ENCODE data around the gene HSF4.

The HSF4 gene

DNA sequence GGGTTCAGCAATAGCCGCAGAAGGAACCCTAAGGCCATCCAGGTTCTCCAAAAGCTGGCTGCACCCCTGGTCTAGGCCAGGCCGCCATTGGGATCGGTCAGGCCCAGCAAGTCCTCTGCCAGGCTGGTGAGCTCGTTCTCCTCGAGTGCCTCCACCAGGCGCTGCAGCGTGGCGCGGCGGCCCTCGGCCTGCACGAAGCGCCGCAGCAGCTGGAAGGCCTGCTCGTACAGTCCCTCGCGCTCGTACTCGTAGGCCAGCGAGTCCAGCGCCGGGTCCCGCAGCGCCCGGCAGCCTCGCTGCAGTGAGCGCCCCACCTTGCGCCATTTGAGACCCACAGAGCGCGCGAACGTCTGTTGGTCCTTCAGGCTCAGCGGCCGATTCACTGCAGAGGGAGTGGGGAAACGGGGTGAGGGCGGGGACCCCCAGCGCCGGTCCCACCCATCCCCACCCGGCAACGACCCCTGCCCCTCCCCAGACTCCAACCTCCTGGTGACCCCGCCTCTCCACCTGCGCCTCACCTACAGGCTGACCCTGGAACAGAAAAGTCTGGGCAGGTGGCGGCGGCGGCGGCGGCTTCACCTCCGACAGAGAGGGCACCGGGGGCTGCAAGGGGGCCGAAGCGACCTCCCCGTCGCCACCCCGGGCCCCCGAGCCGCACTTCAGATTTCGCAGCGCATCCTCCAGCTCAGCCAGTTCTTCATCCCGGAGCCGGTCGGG, 9.8 kb upstream of the HSF4 start:
- CTCF ChIA-PET, result interaction anchor here (0.5 to 7.4 kb wide), 53 partner anchors 10 to 292 kb away, joined by 3 to 155 read pairs (median 6); partner anchors contain the start of genes CBFB, CES3, EXOC3L1 and NOL3
- Histone ChIP-seq H3K9me3 (ENCODE audit: control insufficient read depth, insufficient read depth, low read depth, low read length) (no peaks in the 10 kb centered on the region), H3K4me1 (ENCODE audit: control insufficient read depth, insufficient read depth, low read length) (0 out of 2 replicates have a peak, but pooled peaks cover 3% of the 10 kb centered on the region), H3K4me3 (ENCODE audit: low read depth, low read length) (no peak overlapping the region), H3K27ac (ENCODE audit: extremely low read depth, low read depth, low read length) (no peak overlapping the region), H3K36me3 (ENCODE audit: control insufficient read depth in 2 of 2, insufficient read depth in 1 of 2, low read length in 2 of 2) (peaks cover 0 to under 1% of the 10 kb centered on the region in 2 experiments; a peak in 1 of 3 replicates)
- peak; percentile 94 for TF ChIP-seq ZNF133 (tag by site-specific recombination; IDR thresholded peaks at IDR 0.05)
- TF ChIP-seq ZNF626 (tag by site-specific recombination; IDR thresholded peaks at IDR 0.05), result no peak
- POLR2A ChIA-PET, result interaction anchor here (0.5 to 2.0 kb wide), 7 partner anchors 15 to 194 kb away, joined by 3 to 10 read pairs (median 4); partner anchors contain the start of genes CES3 and NOL3

DNA sequence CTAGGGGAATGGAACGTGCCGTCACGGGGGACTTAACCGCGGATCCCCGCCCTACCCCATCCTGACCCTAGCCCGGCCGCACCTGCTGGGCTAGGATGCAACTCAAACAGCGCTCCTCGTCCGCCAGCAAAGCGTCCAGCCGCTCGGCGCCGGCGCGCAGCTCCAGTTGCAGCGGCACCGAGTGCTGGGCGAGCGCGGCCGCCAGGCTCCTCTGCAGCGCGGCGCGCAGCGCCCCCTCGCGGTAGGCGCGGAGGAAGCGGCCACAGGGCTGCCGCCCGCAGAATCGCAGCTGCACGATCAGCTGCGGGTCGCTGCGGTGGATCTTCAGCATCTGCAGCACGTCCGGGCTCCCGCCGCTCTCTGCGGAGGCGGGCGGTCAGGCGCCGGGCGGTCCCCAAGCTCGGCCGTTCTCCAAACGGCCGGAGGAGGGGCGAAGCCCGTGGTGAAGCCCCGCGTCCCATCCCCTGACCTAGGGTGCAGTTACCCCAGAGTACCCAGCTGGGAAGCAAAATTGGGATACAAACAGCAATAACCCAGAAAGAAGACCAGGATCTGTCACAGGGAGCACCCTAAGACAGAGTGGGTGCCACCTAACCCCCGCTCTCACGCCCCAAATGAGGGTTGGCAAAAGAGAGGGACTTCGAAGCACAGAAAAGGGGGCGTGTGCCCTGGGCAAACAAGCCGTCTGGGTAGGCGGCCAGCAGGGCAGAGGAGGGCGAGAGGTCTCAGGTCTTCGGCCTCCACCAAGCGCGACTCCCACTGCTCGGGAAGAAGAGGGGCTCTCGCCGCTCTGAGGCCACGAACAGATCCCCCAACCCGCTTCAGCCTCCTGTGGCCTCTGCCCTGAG, 9.0 kb upstream of the HSF4 start:
- Histone ChIP-seq H3K9me3 (ENCODE audit: control insufficient read depth, insufficient read depth, low read depth, low read length) (no peaks in the 10 kb centered on the region), H3K36me3 (ENCODE audit: control insufficient read depth in 2 of 2, insufficient read depth in 1 of 2, low read length in 2 of 2) (no peaks in the 10 kb centered on the region), H3K27ac (ENCODE audit: extremely low read depth, low read depth, low read length) (no peak overlapping the region), H3K4me3 (ENCODE audit: low read depth, low read length) (no peak overlapping the region), H3K4me1 (ENCODE audit: control insufficient read depth, insufficient read depth, low read length) (0 out of 2 replicates have a peak, but pooled peaks cover 3% of the 10 kb centered on the region)
- ChIA-PET POLR2A (interaction anchor here (0.5 to 2.0 kb wide), 6 partner anchors 15 to 195 kb away, joined by 3 to 10 read pairs (median 4); partner anchors contain the start of genes CES3 and NOL3), CTCF (interaction anchor here (0.5 to 7.4 kb wide), 60 partner anchors 10 to 293 kb away, joined by 3 to 155 read pairs (median 5); partner anchors contain the start of genes CBFB, CES3, EXOC3L1 and NOL3)
- TF ChIP-seq ZNF837 (tag by site-specific recombination; IDR thresholded peaks at IDR 0.05) (no peak), ZNF121 (tag by site-specific recombination; IDR thresholded peaks at IDR 0.05) (no peak), ZNF155 (tag by site-specific recombination; IDR thresholded peaks at IDR 0.05) (no peak), ZNF184 (tag by site-specific recombination; IDR thresholded peaks at IDR 0.05) (no peak), ZNF37A (tag by site-specific recombination; IDR thresholded peaks at IDR 0.05) (no peak), KLF9 (tag by site-specific recombination; IDR thresholded peaks at IDR 0.05; ENCODE audit: low read depth) (peak; percentile 62), ZNF132 (tag by site-specific recombination; IDR thresholded peaks at IDR 0.05; ENCODE audit: borderline replicate concordance) (no peak), FEZF1 (tag by site-specific recombination; IDR thresholded peaks at IDR 0.05) (no peak), ZNF433 (tag by site-specific recombination; IDR thresholded peaks at IDR 0.05; ENCODE audit: low read depth) (no peak), ZSCAN30 (tag by site-specific recombination; IDR thresholded peaks at IDR 0.05) (peak; percentile 95)
- TF ChIP-seq, protein P1, sequence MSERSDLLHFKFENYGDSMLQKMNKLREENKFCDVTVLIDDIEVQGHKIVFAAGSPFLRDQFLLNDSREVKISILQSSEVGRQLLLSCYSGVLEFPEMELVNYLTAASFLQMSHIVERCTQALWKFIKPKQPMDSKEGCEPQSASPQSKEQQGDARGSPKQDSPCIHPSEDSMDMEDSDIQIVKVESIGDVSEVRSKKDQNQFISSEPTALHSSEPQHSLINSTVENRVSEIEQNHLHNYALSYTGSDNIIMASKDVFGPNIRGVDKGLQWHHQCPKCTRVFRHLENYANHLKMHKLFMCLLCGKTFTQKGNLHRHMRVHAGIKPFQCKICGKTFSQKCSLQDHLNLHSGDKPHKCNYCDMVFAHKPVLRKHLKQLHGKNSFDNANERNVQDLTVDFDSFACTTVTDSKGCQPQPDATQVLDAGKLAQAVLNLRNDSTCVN (tag by site-specific recombination; optimal IDR thresholded peaks at IDR 0.05), result peak; percentile 43
- TF ChIP-seq, protein P2, sequence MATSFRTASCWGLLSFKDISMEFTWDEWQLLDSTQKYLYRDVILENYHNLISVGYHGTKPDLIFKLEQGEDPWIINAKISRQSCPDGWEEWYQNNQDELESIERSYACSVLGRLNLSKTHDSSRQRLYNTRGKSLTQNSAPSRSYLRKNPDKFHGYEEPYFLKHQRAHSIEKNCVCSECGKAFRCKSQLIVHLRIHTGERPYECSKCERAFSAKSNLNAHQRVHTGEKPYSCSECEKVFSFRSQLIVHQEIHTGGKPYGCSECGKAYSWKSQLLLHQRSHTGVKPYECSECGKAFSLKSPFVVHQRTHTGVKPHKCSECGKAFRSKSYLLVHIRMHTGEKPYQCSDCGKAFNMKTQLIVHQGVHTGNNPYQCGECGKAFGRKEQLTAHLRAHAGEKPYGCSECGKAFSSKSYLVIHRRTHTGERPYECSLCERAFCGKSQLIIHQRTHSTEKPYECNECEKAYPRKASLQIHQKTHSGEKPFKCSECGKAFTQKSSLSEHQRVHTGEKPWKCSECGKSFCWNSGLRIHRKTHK (tag by site-specific recombination; IDR thresholded peaks at IDR 0.05), result no peak
- TF ChIP-seq, protein P3, sequence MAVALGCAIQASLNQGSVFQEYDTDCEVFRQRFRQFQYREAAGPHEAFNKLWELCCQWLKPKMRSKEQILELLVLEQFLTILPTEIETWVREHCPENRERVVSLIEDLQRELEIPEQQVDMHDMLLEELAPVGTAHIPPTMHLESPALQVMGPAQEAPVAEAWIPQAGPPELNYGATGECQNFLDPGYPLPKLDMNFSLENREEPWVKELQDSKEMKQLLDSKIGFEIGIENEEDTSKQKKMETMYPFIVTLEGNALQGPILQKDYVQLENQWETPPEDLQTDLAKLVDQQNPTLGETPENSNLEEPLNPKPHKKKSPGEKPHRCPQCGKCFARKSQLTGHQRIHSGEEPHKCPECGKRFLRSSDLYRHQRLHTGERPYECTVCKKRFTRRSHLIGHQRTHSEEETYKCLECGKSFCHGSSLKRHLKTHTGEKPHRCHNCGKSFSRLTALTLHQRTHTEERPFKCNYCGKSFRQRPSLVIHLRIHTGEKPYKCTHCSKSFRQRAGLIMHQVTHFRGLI (tag by site-specific recombination; IDR thresholded peaks at IDR 0.05), result peak; percentile 75
- TF ChIP-seq, protein P4, sequence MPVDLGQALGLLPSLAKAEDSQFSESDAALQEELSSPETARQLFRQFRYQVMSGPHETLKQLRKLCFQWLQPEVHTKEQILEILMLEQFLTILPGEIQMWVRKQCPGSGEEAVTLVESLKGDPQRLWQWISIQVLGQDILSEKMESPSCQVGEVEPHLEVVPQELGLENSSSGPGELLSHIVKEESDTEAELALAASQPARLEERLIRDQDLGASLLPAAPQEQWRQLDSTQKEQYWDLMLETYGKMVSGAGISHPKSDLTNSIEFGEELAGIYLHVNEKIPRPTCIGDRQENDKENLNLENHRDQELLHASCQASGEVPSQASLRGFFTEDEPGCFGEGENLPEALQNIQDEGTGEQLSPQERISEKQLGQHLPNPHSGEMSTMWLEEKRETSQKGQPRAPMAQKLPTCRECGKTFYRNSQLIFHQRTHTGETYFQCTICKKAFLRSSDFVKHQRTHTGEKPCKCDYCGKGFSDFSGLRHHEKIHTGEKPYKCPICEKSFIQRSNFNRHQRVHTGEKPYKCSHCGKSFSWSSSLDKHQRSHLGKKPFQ (tag by site-specific recombination; IDR thresholded peaks at IDR 0.05), result no peak
- TF ChIP-seq, protein P5, sequence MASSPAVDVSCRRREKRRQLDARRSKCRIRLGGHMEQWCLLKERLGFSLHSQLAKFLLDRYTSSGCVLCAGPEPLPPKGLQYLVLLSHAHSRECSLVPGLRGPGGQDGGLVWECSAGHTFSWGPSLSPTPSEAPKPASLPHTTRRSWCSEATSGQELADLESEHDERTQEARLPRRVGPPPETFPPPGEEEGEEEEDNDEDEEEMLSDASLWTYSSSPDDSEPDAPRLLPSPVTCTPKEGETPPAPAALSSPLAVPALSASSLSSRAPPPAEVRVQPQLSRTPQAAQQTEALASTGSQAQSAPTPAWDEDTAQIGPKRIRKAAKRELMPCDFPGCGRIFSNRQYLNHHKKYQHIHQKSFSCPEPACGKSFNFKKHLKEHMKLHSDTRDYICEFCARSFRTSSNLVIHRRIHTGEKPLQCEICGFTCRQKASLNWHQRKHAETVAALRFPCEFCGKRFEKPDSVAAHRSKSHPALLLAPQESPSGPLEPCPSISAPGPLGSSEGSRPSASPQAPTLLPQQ (tag by site-specific recombination; IDR thresholded peaks at IDR 0.05), result peak; percentile 26; the same call in 1 of the 2 replicates
- TF ChIP-seq, protein P6, sequence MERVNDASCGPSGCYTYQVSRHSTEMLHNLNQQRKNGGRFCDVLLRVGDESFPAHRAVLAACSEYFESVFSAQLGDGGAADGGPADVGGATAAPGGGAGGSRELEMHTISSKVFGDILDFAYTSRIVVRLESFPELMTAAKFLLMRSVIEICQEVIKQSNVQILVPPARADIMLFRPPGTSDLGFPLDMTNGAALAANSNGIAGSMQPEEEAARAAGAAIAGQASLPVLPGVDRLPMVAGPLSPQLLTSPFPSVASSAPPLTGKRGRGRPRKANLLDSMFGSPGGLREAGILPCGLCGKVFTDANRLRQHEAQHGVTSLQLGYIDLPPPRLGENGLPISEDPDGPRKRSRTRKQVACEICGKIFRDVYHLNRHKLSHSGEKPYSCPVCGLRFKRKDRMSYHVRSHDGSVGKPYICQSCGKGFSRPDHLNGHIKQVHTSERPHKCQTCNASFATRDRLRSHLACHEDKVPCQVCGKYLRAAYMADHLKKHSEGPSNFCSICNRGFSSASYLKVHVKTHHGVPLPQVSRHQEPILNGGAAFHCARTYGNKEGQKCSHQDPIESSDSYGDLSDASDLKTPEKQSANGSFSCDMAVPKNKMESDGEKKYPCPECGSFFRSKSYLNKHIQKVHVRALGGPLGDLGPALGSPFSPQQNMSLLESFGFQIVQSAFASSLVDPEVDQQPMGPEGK (tag by site-specific recombination; IDR thresholded peaks at IDR 0.05), result no peak
